PC-3 (cell line): ENCODE measurements around the gene ZDHHC19. TPM values are rescaled to one million over a fixed set of nuclear protein-coding genes. Genes with fewer than 3 reads are reported as not detected.

Source experiments
- ATAC-seq: fragments of 200-7000 bp; cut with Tn5 transposase; 2 replicates; pipeline ENCODE4 v1.9.1; 2020; ENCODE audit warnings: mild to moderate bottlenecking, moderate library complexity
- BruUV-seq: library from RNA; stranded (reverse); fragments of 400-500 nt; replicated peaks from 2 replicates; lab custom pipeline; 2021; lab: Mats Ljungman, UMichigan
- CTCF ChIA-PET: fragments of 300-600 bp; sonication (Branson Sonifier 250); formaldehyde crosslinking; loops from one replicate; lab custom pipeline; 2022; ENCODE audit warnings: antibody characterized with exemption; lab: Charles Lee
- POLR2A ChIA-PET: fragments of 300-600 bp; sonication (Branson Sonifier 250); formaldehyde crosslinking; loops from one replicate; lab custom pipeline; 2022; ENCODE audit warnings: antibody characterized with exemption; ENCODE audit not compliant: unreplicated experiment; lab: Charles Lee
- DNase-seq: peaks from one replicate; pipeline ENCODE4 v3.0.0-alpha.2; 2015
- H2AFZ ChIP-seq: fragments of 300-600 bp; sonication (generic); 2 replicates; pipeline ENCODE4 v1.6.0; 2016; ENCODE audit warnings: antibody characterized with exemption, low read length
- H3F3A ChIP-seq: fragments of 300-600 bp; sonication (generic); one replicate; pipeline ENCODE4 v1.6.0; 2017; ENCODE audit warnings: antibody characterized with exemption, low read length, control low read depth, mild to moderate bottlenecking; ENCODE audit not compliant: unreplicated experiment
- H3K27ac ChIP-seq: fragments of 300-600 bp; sonication (generic); 2 replicates; pipeline ENCODE4 v1.5.1; 2016; ENCODE audit warnings: mild to moderate bottlenecking, low read length
- H3K27me3 ChIP-seq: fragments of 300-600 bp; sonication (generic); 2 replicates; pipeline ENCODE4 v1.6.1; 2016; ENCODE audit warnings: low read length, mixed read lengths
- H3K36me3 ChIP-seq: fragments of 300-600 bp; sonication (generic); 2 replicates; pipeline ENCODE4 v1.6.1; 2016; ENCODE audit warnings: low read depth, mixed run types, low read length, mixed read lengths
- H3K4me1 ChIP-seq: fragments of 300-600 bp; sonication (generic); 2 replicates; pipeline ENCODE4 v1.5.1; 2016; ENCODE audit warnings: low read length; ENCODE audit not compliant: insufficient read depth
- H3K4me2 ChIP-seq: fragments of 300-600 bp; sonication (generic); 2 replicates; pipeline ENCODE4 v1.6.0; 2016; ENCODE audit warnings: low read length
- H3K4me3 ChIP-seq: fragments of 300-600 bp; sonication (generic); 2 replicates; pipeline ENCODE4 v1.5.1; 2016; ENCODE audit warnings: mild to moderate bottlenecking, low read length, mixed read lengths
- H3K79me2 ChIP-seq: fragments of 300-600 bp; sonication (generic); 2 replicates; pipeline ENCODE4 v1.6.1; 2017; ENCODE audit warnings: low read length, mixed read lengths
- H3K9ac ChIP-seq: fragments of 300-600 bp; sonication (generic); 2 replicates; pipeline ENCODE4 v1.6.0; 2016; ENCODE audit warnings: mild to moderate bottlenecking, low read length
- H3K9me2 ChIP-seq: fragments of 300-600 bp; sonication (generic); replicated peaks from 2 replicates; pipeline ENCODE4 v1.6.1; 2016; ENCODE audit warnings: mixed run types, low read length, mixed read lengths
- H3K9me3 ChIP-seq: fragments of 300-600 bp; sonication (generic); 2 replicates; pipeline ENCODE4 v1.6.1; 2016; ENCODE audit warnings: low read length, mixed read lengths
- H4K20me1 ChIP-seq: fragments of 300-600 bp; sonication (generic); 2 replicates; pipeline ENCODE4 v1.6.1; 2016; ENCODE audit warnings: low read length, mixed read lengths
- CTCF ChIP-seq: fragments of 300-600 bp; sonication (generic); conservative IDR thresholded peaks from 2 replicates; pipeline ENCODE4 v1.5.1; 2017; ENCODE audit warnings: antibody characterized with exemption, low read depth, mild to moderate bottlenecking, low read length
- EZH2 ChIP-seq: fragments of 300-600 bp; sonication (generic); IDR thresholded peaks from one replicate; pipeline ENCODE4 v1.6.1; 2017; ENCODE audit warnings: antibody characterized with exemption, mild to moderate bottlenecking, low read length; ENCODE audit not compliant: unreplicated experiment
- EZH2phosphoT487 ChIP-seq: fragments of 300-600 bp; sonication (generic); IDR thresholded peaks from 2 replicates; pipeline ENCODE4 v1.6.1; 2018; ENCODE audit warnings: mild to moderate bottlenecking, antibody characterized with exemption, low read length, borderline replicate concordance
- intact Hi-C: fragments of 100-400 bp; cut with micrococcal nuclease; formaldehyde crosslinking; loops from 2 replicates; pipeline ENCODE4 v1.9.0; 2023
- total RNA-seq: library from RNA; depleted of rRNA; stranded (reverse); fragments of >200 nt; gene quantifications from 2 replicates; pipeline ENCODE4 v1.2.3, GENCODE V29; 2014

ZDHHC19 gene
- total RNA-seq, 1 experiment from 2014 or later: not detected

DNA sequence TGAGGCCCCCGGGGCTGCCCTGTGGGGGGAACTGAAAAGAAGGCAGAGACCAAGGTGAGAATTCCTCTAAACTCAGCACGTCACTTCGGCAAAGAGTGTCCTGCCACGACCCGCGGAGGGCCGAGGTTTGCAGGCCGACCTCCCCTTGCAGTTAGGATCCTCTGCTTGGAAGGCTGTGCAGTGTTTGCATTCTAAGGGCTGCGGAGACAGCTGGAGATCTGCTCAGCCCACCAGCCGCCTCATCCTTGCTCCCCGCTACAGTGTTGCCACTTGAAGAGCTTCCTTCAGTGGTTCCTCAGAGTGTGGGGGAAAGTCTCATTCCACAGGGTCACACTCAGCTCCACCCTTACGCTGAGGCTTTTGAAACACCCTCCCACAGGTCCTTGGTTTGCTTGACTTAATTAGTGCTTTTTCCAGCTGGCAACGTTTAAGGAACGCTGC, 15.9 kb upstream of the ZDHHC19 start:
- H3K27me3 ChIP-seq: no peaks in the 10 kb centered on the region
- no peaks in the 10 kb centered on the region for H3K9me2 ChIP-seq
- no peaks in the 10 kb centered on the region for H4K20me1 ChIP-seq
- H3K4me3 ChIP-seq: no peak overlapping the region
- CTCF ChIA-PET: no interaction called here
- no peak for TF ChIP-seq EZH2
- no peak for TF ChIP-seq EZH2phosphoT487
- TF ChIP-seq CTCF: no peak
- intact Hi-C loops: no loop called here
- no peaks in the 10 kb centered on the region for H3F3A ChIP-seq
- H3K36me3 ChIP-seq: no peaks in the 10 kb centered on the region
- POLR2A ChIA-PET: no interaction called here
- peaks cover 10% of the 10 kb centered on the region for H3K4me1 ChIP-seq
- H3K79me2 ChIP-seq: no peaks in the 10 kb centered on the region
- no peak for DNase-seq
- no peak for ATAC-seq
- no peak overlapping the region for H3K9ac ChIP-seq
- no peak overlapping the region for H2AFZ ChIP-seq
- no peaks in the 10 kb centered on the region for H3K9me3 ChIP-seq
- no peak overlapping the region for H3K4me2 ChIP-seq
- BruUV-seq: no TSS peak
- H3K27ac ChIP-seq: no peak overlapping the region

- intact Hi-C loops: no loop called here
- DNase-seq (no peak), ATAC-seq (no peak)
- Histone ChIP-seq H3K9me2 (no peaks in the 10 kb centered on the region), H3K9ac (no peak overlapping the region), H3K4me1 (peaks cover 10% of the 10 kb centered on the region), H3K27me3 (no peaks in the 10 kb centered on the region), H4K20me1 (no peaks in the 10 kb centered on the region), H3F3A (no peaks in the 10 kb centered on the region), H3K27ac (no peak overlapping the region), H3K79me2 (no peaks in the 10 kb centered on the region), H2AFZ (no peak overlapping the region), H3K36me3 (no peaks in the 10 kb centered on the region), H3K4me2 (no peak overlapping the region), H3K9me3 (no peaks in the 10 kb centered on the region), H3K4me3 (no peak overlapping the region)
- no TSS peak for BruUV-seq
- POLR2A ChIA-PET: no interaction called here
- CTCF ChIA-PET: no interaction called here
- no peak for TF ChIP-seq EZH2
- no peak for TF ChIP-seq CTCF
- TF ChIP-seq EZH2phosphoT487: no peak
Measured at GRCh38 chr3:196225763-196226364, 14.7 kb upstream of the ZDHHC19 start.

- Histone ChIP-seq H2AFZ (no peak overlapping the region), H3K36me3 (no peaks in the 10 kb centered on the region), H3K9ac (no peak overlapping the region), H3K9me2 (no peaks in the 10 kb centered on the region), H3K79me2 (no peaks in the 10 kb centered on the region), H3K9me3 (no peaks in the 10 kb centered on the region), H3K4me1 (peaks cover 10% of the 10 kb centered on the region), H4K20me1 (no peaks in the 10 kb centered on the region), H3K27me3 (no peaks in the 10 kb centered on the region), H3K4me3 (no peak overlapping the region), H3K4me2 (no peak overlapping the region), H3K27ac (no peak overlapping the region), H3F3A (no peaks in the 10 kb centered on the region)
- TF ChIP-seq EZH2 (no peak), CTCF (no peak), EZH2phosphoT487 (no peak)
- no TSS peak for BruUV-seq
- DNase-seq (no peak), ATAC-seq (no peak)
- POLR2A ChIA-PET: no interaction called here
- CTCF ChIA-PET: no interaction called here
- intact Hi-C loops: no loop called here
Measured at GRCh38 chr3:196225086-196225485, 13.9 kb upstream of the ZDHHC19 start.
